OCI-LY7 (cell line): Measurements from ENCODE around the gene SHLD1.

Source experiments
- EZH2phosphoT487 ChIP-seq: fragments of 200-600 bp; sonication (generic); IDR thresholded peaks from 2 replicates; pipeline ENCODE4 v1.6.1; 2018; ENCODE audit warnings: low read depth, borderline replicate concordance, mild to moderate bottlenecking, mixed run types, antibody characterized with exemption, low read length, moderate library complexity, mixed read lengths
- TF ChIP-seq, protein P1 (sequence below): fragments of 200-600 bp; sonication (generic); conservative IDR thresholded peaks from 2 replicates; pipeline ENCODE4 v1.5.1; 2014; ENCODE audit warnings: mild to moderate bottlenecking, antibody characterized with exemption, low read length, moderate library complexity, mixed read lengths

DNA sequence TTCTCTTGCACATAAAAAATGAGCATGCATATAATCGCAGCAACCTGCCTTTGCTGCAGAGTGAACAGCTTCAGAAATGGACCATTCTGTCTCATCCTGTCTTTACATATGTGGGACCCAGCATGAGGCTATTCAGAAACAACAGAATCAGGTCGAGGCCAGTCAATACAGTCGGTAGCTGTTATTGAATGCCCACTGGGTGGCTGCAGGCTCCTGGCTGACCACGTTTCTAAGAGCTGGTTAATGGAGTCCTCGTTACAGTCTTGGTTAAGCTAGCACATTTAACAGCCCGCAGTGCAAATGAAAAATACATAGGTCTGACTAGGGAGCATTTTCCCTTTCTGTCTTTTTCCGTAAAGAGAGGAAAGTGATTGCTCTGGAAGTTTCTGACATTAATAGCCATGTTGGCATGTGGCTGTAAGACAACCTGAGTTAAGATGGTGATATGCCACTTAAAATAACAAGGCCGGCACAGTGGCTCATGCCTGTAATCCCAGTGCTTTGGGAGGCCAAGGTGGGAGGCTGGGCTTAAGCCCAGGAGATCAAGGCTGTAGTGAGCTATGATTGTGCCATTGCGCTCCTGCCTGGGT lies 75.0 kb downstream of the SHLD1 start:
- TF ChIP-seq, protein P1, sequence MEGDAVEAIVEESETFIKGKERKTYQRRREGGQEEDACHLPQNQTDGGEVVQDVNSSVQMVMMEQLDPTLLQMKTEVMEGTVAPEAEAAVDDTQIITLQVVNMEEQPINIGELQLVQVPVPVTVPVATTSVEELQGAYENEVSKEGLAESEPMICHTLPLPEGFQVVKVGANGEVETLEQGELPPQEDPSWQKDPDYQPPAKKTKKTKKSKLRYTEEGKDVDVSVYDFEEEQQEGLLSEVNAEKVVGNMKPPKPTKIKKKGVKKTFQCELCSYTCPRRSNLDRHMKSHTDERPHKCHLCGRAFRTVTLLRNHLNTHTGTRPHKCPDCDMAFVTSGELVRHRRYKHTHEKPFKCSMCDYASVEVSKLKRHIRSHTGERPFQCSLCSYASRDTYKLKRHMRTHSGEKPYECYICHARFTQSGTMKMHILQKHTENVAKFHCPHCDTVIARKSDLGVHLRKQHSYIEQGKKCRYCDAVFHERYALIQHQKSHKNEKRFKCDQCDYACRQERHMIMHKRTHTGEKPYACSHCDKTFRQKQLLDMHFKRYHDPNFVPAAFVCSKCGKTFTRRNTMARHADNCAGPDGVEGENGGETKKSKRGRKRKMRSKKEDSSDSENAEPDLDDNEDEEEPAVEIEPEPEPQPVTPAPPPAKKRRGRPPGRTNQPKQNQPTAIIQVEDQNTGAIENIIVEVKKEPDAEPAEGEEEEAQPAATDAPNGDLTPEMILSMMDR = no peak
- TF ChIP-seq EZH2phosphoT487 = no peak
